IPS-NIHi7 (cell line): ENCODE results near the gene SORCS2.

Experiments
- DNase-seq: peaks from one replicate; pipeline ENCODE4 v3.0.0; 2012; ENCODE audit warnings: mixed read lengths; ENCODE audit errors: extremely low spot score

SORCS2 gene

GRCh38 chr4:7244331-7244665 is 52.0 kb downstream of the SORCS2 start:
- no peak for DNase-seq

GRCh38 chr4:7244751-7245320 is 52.5 kb downstream of the SORCS2 start:
- no peak for DNase-seq

GRCh38 chr4:7247521-7247920 is 55.2 kb downstream of the SORCS2 start:
- no peak for DNase-seq

GRCh38 chr4:7247946-7248345 is 55.6 kb downstream of the SORCS2 start:
- DNase-seq, result no peak

- DNase-seq, result no peak
Observed at GRCh38 chr4:7248857-7249256, 56.5 kb downstream of the SORCS2 start.

GRCh38 chr4:7251321-7251720 is 59.0 kb downstream of the SORCS2 start:
- no peak for DNase-seq

- no peak for DNase-seq
Observed at GRCh38 chr4:7252051-7252450, 59.7 kb downstream of the SORCS2 start.

GRCh38 chr4:7252510-7253340 is 60.4 kb downstream of the SORCS2 start:
- DNase-seq, result no peak

GRCh38 chr4:7253341-7253700 is 61.0 kb downstream of the SORCS2 start:
- DNase-seq, result no peak

GRCh38 chr4:7253837-7254236 is 61.5 kb downstream of the SORCS2 start:
- DNase-seq, result no peak

- no peak for DNase-seq
Observed at GRCh38 chr4:7254736-7255487, 62.6 kb downstream of the SORCS2 start.

GRCh38 chr4:7255488-7255881 is 63.1 kb downstream of the SORCS2 start:
- DNase-seq, result no peak

- DNase-seq, result no peak
Observed at GRCh38 chr4:7255996-7256395, 63.7 kb downstream of the SORCS2 start.

- DNase-seq, result no peak
Observed at GRCh38 chr4:7256984-7257810, 64.9 kb downstream of the SORCS2 start.

- DNase-seq, result no peak
Observed at GRCh38 chr4:7259039-7259438, 66.7 kb downstream of the SORCS2 start.

GRCh38 chr4:7260569-7260968 is 68.2 kb downstream of the SORCS2 start:
- no peak for DNase-seq

GRCh38 chr4:7261087-7261486 is 68.7 kb downstream of the SORCS2 start:
- no peak for DNase-seq

GRCh38 chr4:7261536-7261935 is 69.2 kb downstream of the SORCS2 start:
- no peak for DNase-seq

- DNase-seq, result no peak
Observed at GRCh38 chr4:7262134-7262533, 69.8 kb downstream of the SORCS2 start.

- DNase-seq, result no peak
Observed at GRCh38 chr4:7263166-7263565, 70.8 kb downstream of the SORCS2 start.

- DNase-seq, result no peak
Observed at GRCh38 chr4:7264694-7265093, 72.4 kb downstream of the SORCS2 start.
